GM23338 (cell line): ENCODE measurements around the gene NPAS3. TPM values are rescaled to one million over a fixed set of nuclear protein-coding genes. Genes with fewer than 3 reads are reported as not detected.

ENCODE experiments used
- ATAC-seq: fragments of 200-7000 bp; cut with Tn5 transposase; 3 replicates; pipeline ENCODE4 v1.9.1; 2020
- DNase-seq: peaks from one replicate; pipeline ENCODE4 v3.0.0-alpha.2; 2015; ENCODE audit warnings: low spot score
- H2AFZ ChIP-seq: fragments of 200-600 bp; sonication (generic); 2 replicates; pipeline ENCODE4 v1.8.0; 2016; ENCODE audit warnings: antibody characterized with exemption, mild to moderate bottlenecking, moderate library complexity
- H3F3A ChIP-seq: fragments of 200-600 bp; sonication (generic); replicated peaks from 2 replicates; pipeline ENCODE4 v1.8.0; 2017; ENCODE audit warnings: antibody characterized with exemption, mixed run types, low read depth
- H3K27ac ChIP-seq: fragments of 200-600 bp; sonication (generic); 2 replicates; pipeline ENCODE4 v1.6.1; 2016; ENCODE audit warnings: low read depth
- H3K27me3 ChIP-seq: fragments of 200-600 bp; sonication (generic); 2 replicates; pipeline ENCODE4 v1.8.0; 2016; ENCODE audit warnings: mild to moderate bottlenecking, mixed run types, moderate library complexity; ENCODE audit not compliant: insufficient read depth
- H3K36me3 ChIP-seq: fragments of 200-600 bp; sonication (generic); 2 replicates; pipeline ENCODE4 v1.8.0; 2016; ENCODE audit warnings: mild to moderate bottlenecking; ENCODE audit not compliant: insufficient read depth
- H3K4me1 ChIP-seq: fragments of 200-600 bp; sonication (generic); 2 replicates; pipeline ENCODE4 v1.8.0; 2016; ENCODE audit warnings: mild to moderate bottlenecking, moderate library complexity; ENCODE audit not compliant: insufficient read depth
- H3K4me2 ChIP-seq: fragments of 200-600 bp; sonication (generic); 2 replicates; pipeline ENCODE4 v1.7.1; 2017; ENCODE audit warnings: mixed run types
- H3K4me3 ChIP-seq: fragments of 200-600 bp; sonication (generic); 2 replicates; pipeline ENCODE4 v1.6.1; 2016; ENCODE audit warnings: mixed run types
- H3K79me2 ChIP-seq: fragments of 200-600 bp; sonication (generic); replicated peaks from 2 replicates; pipeline ENCODE4 v1.8.0; 2017; ENCODE audit warnings: mild to moderate bottlenecking; ENCODE audit not compliant: insufficient read depth
- H3K9me2 ChIP-seq: fragments of 200-600 bp; sonication (generic); 2 replicates; pipeline ENCODE4 v1.8.0; 2017; ENCODE audit not compliant: insufficient read depth
- H4K20me1 ChIP-seq: fragments of 200-600 bp; sonication (generic); replicated peaks from 2 replicates; pipeline ENCODE4 v1.8.0; 2017; ENCODE audit warnings: mild to moderate bottlenecking; ENCODE audit not compliant: insufficient read depth
- H3K27ac Mint-ChIP-seq: 2 replicates; pipeline ENCODE4 v1.8.0; 2020; ENCODE audit warnings: inconsistent platforms, mild to moderate bottlenecking, moderate library complexity, mixed read lengths
- H3K27me3 Mint-ChIP-seq: 3 replicates; pipeline ENCODE4 v1.8.0; 2022; ENCODE audit warnings: low read depth, mild to moderate bottlenecking, moderate library complexity, mixed read lengths, inconsistent platforms; ENCODE audit not compliant: insufficient read depth, poor library complexity
- H3K36me3 Mint-ChIP-seq: 3 replicates; pipeline ENCODE4 v1.8.0; 2021; ENCODE audit warnings: low read depth, mild to moderate bottlenecking, inconsistent platforms, moderate library complexity, mixed read lengths
- H3K4me1 Mint-ChIP-seq: 3 replicates; pipeline ENCODE4 v1.8.0; 2020; ENCODE audit warnings: mild to moderate bottlenecking, inconsistent platforms, mixed read lengths
- H3K4me3 Mint-ChIP-seq: 3 replicates; pipeline ENCODE4 v1.8.0; 2021; ENCODE audit warnings: moderate library complexity, mild to moderate bottlenecking, inconsistent platforms, mixed read lengths
- H3K9me3 Mint-ChIP-seq: 3 replicates; pipeline ENCODE4 v1.8.0; 2020; ENCODE audit warnings: moderate library complexity, mild to moderate bottlenecking, inconsistent platforms, mixed read lengths
- CREB1 ChIP-seq: fragments of 250-450 bp; sonication (Bioruptor Pico); IDR thresholded peaks from 2 replicates; pipeline ENCODE4 v1.5.0; 2020; ENCODE audit warnings: low read depth, mild to moderate bottlenecking, moderate library complexity
- EZH2phosphoT487 ChIP-seq: fragments of 200-600 bp; sonication (generic); IDR thresholded peaks from one replicate; pipeline ENCODE4 v1.8.1; 2018; ENCODE audit warnings: antibody characterized with exemption; ENCODE audit not compliant: unreplicated experiment
- POLR2AphosphoS5 ChIP-seq: IDR thresholded peaks from 2 replicates; pipeline ENCODE4 v1.6.1; 2016; ENCODE audit warnings: antibody characterized with exemption, low read depth
- STAT1 ChIP-seq: IDR thresholded peaks from one replicate; pipeline ENCODE4 v1.6.1; 2016; ENCODE audit warnings: antibody characterized with exemption; ENCODE audit not compliant: unreplicated experiment
- ZNF114 ChIP-seq: fragments of 250-450 bp; sonication (Bioruptor Pico); IDR thresholded peaks from 2 replicates; pipeline ENCODE4 v1.5.0; 2020; ENCODE audit warnings: mild to moderate bottlenecking, moderate library complexity
- ZNF331 ChIP-seq: fragments of 250-450 bp; sonication (Bioruptor Pico); IDR thresholded peaks from 2 replicates; pipeline ENCODE4 v1.5.0; 2020; ENCODE audit warnings: low read depth, mild to moderate bottlenecking, moderate library complexity
- polyA plus RNA-seq: library from polyadenylated mRNA; unstranded; fragments of >200 nt; fragmentation: Nextera tagmentation; extraction: Ambion mirVana; gene quantifications from 2 replicates; pipeline ENCODE4 v1.2.1, GENCODE V29; 2016
- total RNA-seq: library from RNA; depleted of rRNA; stranded (reverse); fragments of >200 nt; shearing (Covaris generic); gene quantifications from 2 replicates; pipeline ENCODE4 v1.2.3, GENCODE V29; 2014
- TF ChIP-seq, protein P1 (sequence below): IDR thresholded peaks from 2 replicates; pipeline ENCODE4 v1.6.1; 2016; ENCODE audit warnings: antibody characterized with exemption
- TF ChIP-seq, protein P2 (sequence below): IDR thresholded peaks from one replicate; pipeline ENCODE4 v1.6.1; 2018; ENCODE audit warnings: antibody characterized with exemption; ENCODE audit not compliant: unreplicated experiment

NPAS3 gene
- total and polyA plus RNA-seq, 2 experiments from 2014 or later, result 0.17 to 0.19 TPM

DNA sequence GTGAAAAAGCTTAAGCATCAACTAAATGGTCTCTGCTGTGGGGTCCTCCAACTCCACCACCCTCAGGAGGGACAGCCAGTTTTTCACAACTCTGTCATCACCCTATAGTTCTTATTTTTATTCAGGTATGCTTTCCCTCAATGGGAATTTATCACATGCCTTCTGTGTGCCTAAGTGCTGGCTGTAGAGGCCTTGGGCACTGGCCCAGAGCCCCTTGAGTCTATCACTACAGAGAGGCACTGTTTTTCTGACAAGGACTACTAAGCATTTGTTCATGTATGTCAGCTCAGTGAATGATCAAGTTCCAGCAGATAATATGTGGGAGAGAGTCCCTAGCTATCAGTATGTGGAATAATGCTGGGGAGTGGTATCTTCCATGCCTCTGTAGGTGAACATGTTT lies 463.9 kb downstream of the NPAS3 start:
- H3K27ac Mint-ChIP-seq, result no peak overlapping the region
- H3K4me3 ChIP-seq, result no peak overlapping the region
- peaks cover 51% of the 10 kb centered on the region for H3K36me3 Mint-ChIP-seq

DNA sequence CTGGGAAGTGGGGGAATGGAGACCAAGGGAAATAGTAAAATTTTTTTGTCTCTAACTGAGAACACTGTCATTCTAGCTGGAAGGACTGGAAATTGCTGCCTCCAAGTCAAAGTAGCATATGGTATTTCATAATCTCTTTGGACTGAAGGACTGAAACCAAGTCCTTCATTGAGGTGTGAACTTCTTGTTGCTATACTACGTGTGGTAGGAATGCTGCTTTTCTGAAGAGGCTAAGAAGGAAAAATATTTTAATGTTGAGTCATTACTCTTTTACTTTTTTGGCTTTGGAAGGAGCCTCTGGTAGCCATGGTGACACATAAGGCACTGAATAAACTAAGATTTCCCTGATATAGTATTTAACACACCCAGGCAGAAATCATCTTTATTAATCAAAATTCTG lies 465.4 kb downstream of the NPAS3 start:
- Histone ChIP-seq H3K4me1 (no peaks in the 10 kb centered on the region), H4K20me1 (no peaks in the 10 kb centered on the region), H3K27ac (no peak overlapping the region), H3F3A (no peaks in the 10 kb centered on the region), H3K27me3 (no peaks in the 10 kb centered on the region), H2AFZ (no peak overlapping the region), H3K4me2 (no peak overlapping the region), H3K4me3 (no peak overlapping the region), H3K36me3 (peaks cover 28% of the 10 kb centered on the region), H3K9me2 (peaks cover 1% of the 10 kb centered on the region; the same call in 1 of the 2 replicates), H3K79me2 (no peaks in the 10 kb centered on the region)
- Mint-ChIP-seq H3K4me3 (no peak overlapping the region), H3K27ac (no peak overlapping the region), H3K4me1 (no peaks in the 10 kb centered on the region), H3K27me3 (peaks cover 3% of the 10 kb centered on the region), H3K36me3 (peaks cover 61% of the 10 kb centered on the region), H3K9me3 (peaks cover 72% of the 10 kb centered on the region)
- ATAC-seq (no peak), DNase-seq (no peak)
- TF ChIP-seq ZNF114 (CRISPR knock-in tag), result no peak
- TF ChIP-seq ZNF331 (CRISPR knock-in tag), result no peak
- TF ChIP-seq CREB1 (CRISPR knock-in tag), result no peak
- no peak for TF ChIP-seq EZH2phosphoT487
- TF ChIP-seq, protein P1, sequence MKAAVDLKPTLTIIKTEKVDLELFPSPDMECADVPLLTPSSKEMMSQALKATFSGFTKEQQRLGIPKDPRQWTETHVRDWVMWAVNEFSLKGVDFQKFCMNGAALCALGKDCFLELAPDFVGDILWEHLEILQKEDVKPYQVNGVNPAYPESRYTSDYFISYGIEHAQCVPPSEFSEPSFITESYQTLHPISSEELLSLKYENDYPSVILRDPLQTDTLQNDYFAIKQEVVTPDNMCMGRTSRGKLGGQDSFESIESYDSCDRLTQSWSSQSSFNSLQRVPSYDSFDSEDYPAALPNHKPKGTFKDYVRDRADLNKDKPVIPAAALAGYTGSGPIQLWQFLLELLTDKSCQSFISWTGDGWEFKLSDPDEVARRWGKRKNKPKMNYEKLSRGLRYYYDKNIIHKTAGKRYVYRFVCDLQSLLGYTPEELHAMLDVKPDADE, result no peak
- TF ChIP-seq STAT1, result no peak
- no peak for TF ChIP-seq POLR2AphosphoS5

More for the DNA sequence above, 463.9 kb downstream of the NPAS3 start:
- Histone ChIP-seq H3F3A (no peaks in the 10 kb centered on the region), H3K27ac (no peak overlapping the region), H3K27me3 (no peaks in the 10 kb centered on the region), H3K9me2 (no peaks in the 10 kb centered on the region), H2AFZ (no peak overlapping the region), H3K79me2 (no peaks in the 10 kb centered on the region), H4K20me1 (no peaks in the 10 kb centered on the region), H3K4me2 (no peak overlapping the region), H3K36me3 (peaks cover 25% of the 10 kb centered on the region), H3K4me1 (no peaks in the 10 kb centered on the region)
- peaks cover 58% of the 10 kb centered on the region for H3K9me3 Mint-ChIP-seq
- H3K4me3 Mint-ChIP-seq, result no peak overlapping the region
- no peak for ATAC-seq
- H3K27me3 Mint-ChIP-seq, result peaks cover 3% of the 10 kb centered on the region
- no peak for DNase-seq
- TF ChIP-seq, protein P2, sequence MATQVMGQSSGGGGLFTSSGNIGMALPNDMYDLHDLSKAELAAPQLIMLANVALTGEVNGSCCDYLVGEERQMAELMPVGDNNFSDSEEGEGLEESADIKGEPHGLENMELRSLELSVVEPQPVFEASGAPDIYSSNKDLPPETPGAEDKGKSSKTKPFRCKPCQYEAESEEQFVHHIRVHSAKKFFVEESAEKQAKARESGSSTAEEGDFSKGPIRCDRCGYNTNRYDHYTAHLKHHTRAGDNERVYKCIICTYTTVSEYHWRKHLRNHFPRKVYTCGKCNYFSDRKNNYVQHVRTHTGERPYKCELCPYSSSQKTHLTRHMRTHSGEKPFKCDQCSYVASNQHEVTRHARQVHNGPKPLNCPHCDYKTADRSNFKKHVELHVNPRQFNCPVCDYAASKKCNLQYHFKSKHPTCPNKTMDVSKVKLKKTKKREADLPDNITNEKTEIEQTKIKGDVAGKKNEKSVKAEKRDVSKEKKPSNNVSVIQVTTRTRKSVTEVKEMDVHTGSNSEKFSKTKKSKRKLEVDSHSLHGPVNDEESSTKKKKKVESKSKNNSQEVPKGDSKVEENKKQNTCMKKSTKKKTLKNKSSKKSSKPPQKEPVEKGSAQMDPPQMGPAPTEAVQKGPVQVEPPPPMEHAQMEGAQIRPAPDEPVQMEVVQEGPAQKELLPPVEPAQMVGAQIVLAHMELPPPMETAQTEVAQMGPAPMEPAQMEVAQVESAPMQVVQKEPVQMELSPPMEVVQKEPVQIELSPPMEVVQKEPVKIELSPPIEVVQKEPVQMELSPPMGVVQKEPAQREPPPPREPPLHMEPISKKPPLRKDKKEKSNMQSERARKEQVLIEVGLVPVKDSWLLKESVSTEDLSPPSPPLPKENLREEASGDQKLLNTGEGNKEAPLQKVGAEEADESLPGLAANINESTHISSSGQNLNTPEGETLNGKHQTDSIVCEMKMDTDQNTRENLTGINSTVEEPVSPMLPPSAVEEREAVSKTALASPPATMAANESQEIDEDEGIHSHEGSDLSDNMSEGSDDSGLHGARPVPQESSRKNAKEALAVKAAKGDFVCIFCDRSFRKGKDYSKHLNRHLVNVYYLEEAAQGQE, result no peak
- TF ChIP-seq, protein P1, result no peak
- TF ChIP-seq ZNF114 (CRISPR knock-in tag), result no peak
- H3K4me1 Mint-ChIP-seq, result no peaks in the 10 kb centered on the region
